HepG2 (cell line): ENCODE data around the gene ANKHD1. TPM values are rescaled to one million over a fixed set of nuclear protein-coding genes. Genes with fewer than 3 reads are reported as not detected.

Source experiments
- ATAC-seq: fragments of 200-7000 bp; cut with Tn5 transposase; 3 replicates; pipeline ENCODE4 v1.9.1; 2020; ENCODE audit warnings: mild to moderate bottlenecking, moderate library complexity
- BruUV-seq: library from RNA; stranded (reverse); fragments of 400-500 nt; replicated peaks from 2 replicates; lab custom pipeline; 2021; lab: Mats Ljungman, UMichigan
- CTCF ChIA-PET: fragments of 300-600 bp; formaldehyde crosslinking; extraction: SDS; loops from one replicate; lab custom pipeline; 2021; ENCODE audit warnings: low total read pairs, inconsistent platforms, low intra/inter-chr PET ratio; lab: Yijun Ruan, JAX
- POLR2A ChIA-PET: fragments of 350-600 bp; sonication (Branson Sonifier 250); formaldehyde crosslinking; loops from one replicate; lab custom pipeline; 2020; ENCODE audit warnings: antibody characterized with exemption, inconsistent platforms; lab: Yijun Ruan, JAX
- DNase-seq: peaks from one replicate; pipeline ENCODE4 v3.0.0-alpha.2; 2015; ENCODE audit warnings: low spot score
- FAIRE-seq: peaks from 3 replicates; lab custom pipeline; 2011; peaks lifted over from hg19 to GRCh38; lab: Jason Lieb, UNC
- H2AFZ ChIP-seq: one replicate; pipeline ENCODE4 v1.6.1; 2011; ENCODE audit warnings: low read length, inconsistent platforms
- H3K27ac ChIP-seq: fragments of 300-600 bp; 3 replicates; pipeline ENCODE4 v1.8.0; 2011; ENCODE audit warnings: mixed run types, mild to moderate bottlenecking, mixed read lengths, low read length, inconsistent platforms; ENCODE audit not compliant: insufficient read depth; ENCODE audit errors: extremely low read length
- H3K27me3 ChIP-seq, 2 experiments: fragments of 200-600 bp in 1 of 2; 2 replicates in 1 of 2; 3 replicates in 1 of 2; pipeline versions ENCODE4 v1.6.0 to v1.8.0; 2011; ENCODE audit warnings: low read length in 2 of 2, mild to moderate bottlenecking in 2 of 2, moderate library complexity in 2 of 2, inconsistent platforms in 1 of 2; ENCODE audit not compliant: insufficient read depth in 2 of 2, control insufficient read depth in 1 of 2
- H3K36me3 ChIP-seq, 2 experiments: fragments of 200-600 bp in 1 of 2; replicated peaks in 1 of 2; 2 replicates in 1 of 2; 3 replicates in 1 of 2; pipeline versions ENCODE4 v1.5.1 to v1.8.0; 2011; ENCODE audit warnings: low read length in 2 of 2, inconsistent platforms in 1 of 2; ENCODE audit not compliant: insufficient read depth in 2 of 2, control insufficient read depth in 1 of 2
- H3K4me1 ChIP-seq: 2 replicates; pipeline ENCODE4 v1.5.1; 2012; ENCODE audit warnings: low read length, inconsistent platforms; ENCODE audit not compliant: insufficient read depth
- H3K4me2 ChIP-seq: 2 replicates; pipeline ENCODE4 v1.6.0; 2011; ENCODE audit warnings: low read depth, low read length, inconsistent platforms
- H3K4me3 ChIP-seq, 3 experiments: fragments of 200-600 bp in 1 of 3; sonication (generic), shearing (Covaris generic) in 1 of 3; replicated peaks in 1 of 3; 2 replicates each; pipeline ENCODE4 v1.5.1; 2011 to 2016; ENCODE audit warnings: low read length in 3 of 3, inconsistent platforms in 2 of 3, low read depth in 2 of 3, mild to moderate bottlenecking in 2 of 3, control low read depth in 1 of 3, mixed read lengths in 1 of 3; ENCODE audit not compliant: insufficient read depth in 1 of 3
- H3K79me2 ChIP-seq: one replicate; pipeline ENCODE4 v1.6.1; 2011; ENCODE audit warnings: low read length, inconsistent platforms; ENCODE audit not compliant: insufficient read depth
- H3K9ac ChIP-seq: 2 replicates; pipeline ENCODE4 v1.6.0; 2011; ENCODE audit warnings: mild to moderate bottlenecking, low read depth, low read length, inconsistent platforms; ENCODE audit not compliant: insufficient read depth
- H3K9me3 ChIP-seq: 2 replicates; pipeline ENCODE4 v1.5.1; 2012; ENCODE audit warnings: mild to moderate bottlenecking, low read length
- H4K20me1 ChIP-seq: 2 replicates; pipeline ENCODE4 v1.6.0; 2011; ENCODE audit warnings: inconsistent platforms, mild to moderate bottlenecking, low read length, moderate library complexity; ENCODE audit not compliant: insufficient read depth
- ARNTL ChIP-seq: sonication (generic); formaldehyde crosslinking; IDR thresholded peaks from 2 replicates; pipeline ENCODE4 v1.4.0; 2020; ENCODE audit warnings: mild to moderate bottlenecking, missing genetic modification reagents
- CAMTA2 ChIP-seq: sonication (generic); formaldehyde crosslinking; IDR thresholded peaks from 2 replicates; pipeline ENCODE4 v1.4.0; 2020; ENCODE audit warnings: mild to moderate bottlenecking, missing genetic modification reagents, borderline replicate concordance
- EED ChIP-seq: sonication (generic); formaldehyde crosslinking; IDR thresholded peaks from 2 replicates; pipeline ENCODE4 v1.5.0; 2020; ENCODE audit warnings: mild to moderate bottlenecking, missing genetic modification reagents
- GATA4 ChIP-seq: sonication (generic); IDR thresholded peaks from 2 replicates; pipeline ENCODE4 v1.6.1; 2016; ENCODE audit warnings: antibody characterized with exemption, low read depth, borderline replicate concordance
- HDAC6 ChIP-seq: fragments of 200-600 bp; sonication (generic); IDR thresholded peaks from 2 replicates; pipeline ENCODE4 v1.7.0; 2017; ENCODE audit warnings: mild to moderate bottlenecking, antibody characterized with exemption, low read length, low read depth
- KDM3A ChIP-seq: IDR thresholded peaks from 2 replicates; pipeline ENCODE4 v1.6.1; 2018; ENCODE audit warnings: low read depth, missing compliant biosample characterization
- MTA3 ChIP-seq: sonication (generic); formaldehyde crosslinking; IDR thresholded peaks from 2 replicates; pipeline ENCODE4 v1.4.0; 2020; ENCODE audit warnings: missing genetic modification reagents
- PHF20 ChIP-seq: sonication (generic); formaldehyde crosslinking; IDR thresholded peaks from 2 replicates; pipeline ENCODE4 v1.5.0; 2020; ENCODE audit warnings: mild to moderate bottlenecking, missing genetic modification reagents
- YY1 ChIP-seq: IDR thresholded peaks from 2 replicates; pipeline ENCODE4 v1.6.1; 2011; ENCODE audit warnings: low read length, low read depth, moderate library complexity, mild to moderate bottlenecking; ENCODE audit not compliant: insufficient read depth, insufficient replicate concordance
- ZMYM4 ChIP-seq: sonication (generic); formaldehyde crosslinking; IDR thresholded peaks from 2 replicates; pipeline ENCODE4 v1.8.1; 2023; ENCODE audit warnings: mild to moderate bottlenecking, missing genetic modification reagents
- ZNF124 ChIP-seq: sonication (generic); formaldehyde crosslinking; IDR thresholded peaks from 2 replicates; pipeline ENCODE4 v1.4.0; 2020; ENCODE audit warnings: missing genetic modification reagents
- ZNF160 ChIP-seq: sonication (generic); formaldehyde crosslinking; IDR thresholded peaks from 2 replicates; pipeline ENCODE4 v1.8.0; 2022; ENCODE audit warnings: mild to moderate bottlenecking, inconsistent platforms, missing genetic modification reagents
- ZNF350 ChIP-seq: sonication (generic); formaldehyde crosslinking; IDR thresholded peaks from 2 replicates; pipeline ENCODE4 v1.4.0; 2020; ENCODE audit warnings: mild to moderate bottlenecking, low read depth, missing genetic modification reagents, borderline replicate concordance
- ZNF501 ChIP-seq: sonication (generic); formaldehyde crosslinking; IDR thresholded peaks from 2 replicates; pipeline ENCODE4 v1.5.1; 2020; ENCODE audit warnings: mild to moderate bottlenecking, moderate library complexity, missing genetic modification reagents
- ZNF619 ChIP-seq: sonication (generic); formaldehyde crosslinking; IDR thresholded peaks from 2 replicates; pipeline ENCODE4 v1.4.0; 2020; ENCODE audit warnings: mild to moderate bottlenecking, missing genetic modification reagents
- ZNF710 ChIP-seq: sonication (generic); formaldehyde crosslinking; IDR thresholded peaks from 2 replicates; pipeline ENCODE4 v1.5.0; 2020; ENCODE audit warnings: mild to moderate bottlenecking, missing genetic modification reagents, borderline replicate concordance
- ZNF788 ChIP-seq: sonication (generic); formaldehyde crosslinking; IDR thresholded peaks from 2 replicates; pipeline ENCODE4 v1.5.0; 2020; ENCODE audit warnings: mild to moderate bottlenecking, missing genetic modification reagents, borderline replicate concordance
- ZSCAN22 ChIP-seq: sonication (generic); formaldehyde crosslinking; IDR thresholded peaks from 2 replicates; pipeline ENCODE4 v1.4.0; 2020; ENCODE audit warnings: mild to moderate bottlenecking, missing genetic modification reagents
- WGBS: methylation state at CpG from one replicate; pipeline ENCODE4 v1.1.6; 2017; ENCODE audit warnings: low lambda C conversion rate; 5-methylcytosine and 5-hydroxymethylcytosine counted together
- in situ Hi-C: cut with HindIII; loops from 2 replicates; pipeline ENCODE4 v1.10.0; 2017; ENCODE audit warnings: low pct_unique_long_range_greater_than_20kb; ENCODE audit not compliant: extremely low pct_ligation_motif_present
- intact Hi-C: fragments of 100-400 bp; cut with micrococcal nuclease; formaldehyde crosslinking; loops from one replicate; pipeline ENCODE4 v1.10.0; 2022; ENCODE audit not compliant: unreplicated experiment
- polyA plus RNA-seq, 8 experiments: library from polyadenylated mRNA; depleted of rRNA in 3 of 8; stranded (reverse) in 7 of 8; unstranded in 1 of 8; fragments of >200 nt; fragmentation: Illumina TruSeq in 4 of 8; extraction: Trizol in 4 of 8; gene quantifications; 2 replicates each; pipeline versions ENCODE4 v1.2.1 to v1.2.3, GENCODE V29; 2011 to 2016; ENCODE audit warnings: low read depth in 4 of 8, missing spikeins in 1 of 8, mixed read lengths in 1 of 8; ENCODE audit not compliant: insufficient read depth in 1 of 8
- total RNA-seq, 5 experiments: library from RNA; depleted of rRNA; stranded (reverse); fragments of >200 nt; fragmentation: Illumina TruSeq; extraction: Trizol; gene quantifications; 2 replicates each; pipeline ENCODE4 v1.2.3, GENCODE V29; 2016; ENCODE audit warnings: low read depth in 1 of 5
- TF ChIP-seq, protein P1 (sequence below): conservative IDR thresholded peaks from 2 replicates; pipeline ENCODE4 v1.6.1; 2018; ENCODE audit warnings: missing genetic modification reagents
- TF ChIP-seq, protein P2 (sequence below): IDR thresholded peaks from 2 replicates; pipeline ENCODE4 v1.6.1; 2018; ENCODE audit warnings: missing genetic modification reagents, mild to moderate bottlenecking, missing compliant biosample characterization

The ANKHD1 gene
- total and polyA plus RNA-seq, 2 of the 13 experiments (the other 11 are each of a cell fraction or from before 2014, with no cell fraction given), result 69.9 to 82.0 TPM

DNA sequence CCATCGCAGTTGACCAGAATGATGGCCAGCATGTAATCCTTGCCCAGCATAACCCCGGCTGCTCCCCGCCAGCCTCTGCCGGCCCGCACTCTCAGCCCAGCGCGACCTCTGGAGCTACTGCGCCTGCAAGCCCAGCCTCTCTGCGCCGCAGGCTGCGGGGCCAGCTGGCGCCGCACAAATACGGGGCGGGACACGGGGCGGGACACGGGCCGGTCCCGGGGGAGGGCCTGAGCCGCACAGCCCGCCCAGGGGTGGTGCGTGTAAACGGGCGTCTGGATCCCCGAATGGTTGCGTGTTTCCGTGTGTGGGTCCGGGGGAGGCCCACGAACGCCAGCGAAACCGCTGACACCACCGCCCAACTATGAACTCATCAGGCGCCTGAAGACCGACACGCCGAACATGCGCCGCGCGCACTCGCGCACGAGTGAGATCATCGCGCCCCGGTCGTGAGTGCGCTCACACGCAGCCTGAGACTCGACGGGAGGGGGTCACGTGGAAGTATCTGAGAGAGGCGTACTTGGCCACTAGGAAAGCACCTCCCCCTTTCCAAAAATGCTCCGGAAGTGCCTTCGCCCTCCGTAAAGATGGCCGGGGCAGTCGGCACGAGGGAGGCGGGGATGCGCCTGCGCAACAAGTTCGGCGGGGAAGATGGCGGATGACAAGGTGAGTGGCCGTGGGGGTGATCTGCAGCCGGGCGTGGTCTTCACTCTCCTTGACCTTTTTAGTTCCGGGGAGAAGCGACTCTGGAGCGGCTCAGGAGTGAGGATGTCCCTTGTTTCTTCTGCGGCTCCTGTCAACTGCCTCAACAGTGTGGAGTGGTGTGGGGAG, 162.8 kb downstream of the ANKHD1 start, which contains the start of the genes APBB3 and SLC35A4:
Gene APBB3 (minus strand): TSS at position 403 of the 828 bp plus-strand sequence. CDS start 353 bp downstream, at position 50.
Gene SLC35A4 (plus strand): TSS at position 633 of the 828 bp plus-strand sequence. CDS start 2,342 bp downstream, outside the sequence.
- Histone ChIP-seq H3K36me3 (no peaks in the 10 kb centered on the region), H2AFZ (peak within 1 kb of the TSS; percentile 48), H3K79me2 (no peaks in the 10 kb centered on the region), H3K27me3 (peaks cover 0 to 5% of the 10 kb centered on the region in 2 experiments; a peak in 1 of 5 replicates), H3K9me3 (no peaks in the 10 kb centered on the region), H3K27ac (no peak within 1 kb of the TSS), H4K20me1 (no peaks in the 10 kb centered on the region), H3K9ac (peak within 1 kb of the TSS; percentile 54; the same call in 1 of the 2 replicates), H3K4me3 (peak within 1 kb of the TSS; percentile 43 to 70 (median 46)), H3K4me2 (peak within 1 kb of the TSS; percentile 90), H3K4me1 (peaks cover 18% of the 10 kb centered on the region)
- intact Hi-C loops (no loop called here), in situ Hi-C loops (loop anchor here (5.0 to 10.0 kb wide), 2 partner anchors 68 to 160 kb away; partner anchors contain the start of gene CD14)
- 41% methylated on average over 44 of the region's 74 CpGs for WGBS
- ChIA-PET POLR2A (interaction anchor here (0.9 to 1.5 kb wide), 4 partner anchors 17 to 161 kb away, joined by 3 to 11 read pairs (median 6); partner anchors contain the start of genes EIF4EBP3, IK and NDUFA2), CTCF (no interaction called here)
- ATAC-seq (peak; percentile 88), DNase-seq (peak; percentile 27), FAIRE-seq (no peak)
- no TSS peak for BruUV-seq
- TF ChIP-seq ZNF788 (CRISPR knock-in tag) (no peak), GATA4 (no peak), MTA3 (CRISPR knock-in tag) (no peak), EED (peak; percentile 21; the same call in 1 of the 2 replicates), ZMYM4 (peak; percentile 31; the same call in 1 of the 2 replicates), YY1 (peak; percentile 34), ZNF160 (CRISPR knock-in tag) (no peak), KDM3A (peak; percentile 37; the same call in 1 of the 2 replicates), ARNTL (no peak), HDAC6 (no peak), ZNF619 (CRISPR knock-in tag) (no peak), ZNF710 (CRISPR knock-in tag) (0 out of 2 replicates have a peak, but pooled peaks have one; percentile 23), PHF20 (CRISPR knock-in tag) (no peak), ZNF501 (CRISPR knock-in tag) (peak; percentile 49; the same call in 1 of the 2 replicates), ZNF350 (CRISPR knock-in tag) (peak; percentile 20; the same call in 1 of the 2 replicates), CAMTA2 (CRISPR knock-in tag) (no peak), ZSCAN22 (no peak), ZNF124 (CRISPR knock-in tag) (no peak)
- TF ChIP-seq, protein P1, sequence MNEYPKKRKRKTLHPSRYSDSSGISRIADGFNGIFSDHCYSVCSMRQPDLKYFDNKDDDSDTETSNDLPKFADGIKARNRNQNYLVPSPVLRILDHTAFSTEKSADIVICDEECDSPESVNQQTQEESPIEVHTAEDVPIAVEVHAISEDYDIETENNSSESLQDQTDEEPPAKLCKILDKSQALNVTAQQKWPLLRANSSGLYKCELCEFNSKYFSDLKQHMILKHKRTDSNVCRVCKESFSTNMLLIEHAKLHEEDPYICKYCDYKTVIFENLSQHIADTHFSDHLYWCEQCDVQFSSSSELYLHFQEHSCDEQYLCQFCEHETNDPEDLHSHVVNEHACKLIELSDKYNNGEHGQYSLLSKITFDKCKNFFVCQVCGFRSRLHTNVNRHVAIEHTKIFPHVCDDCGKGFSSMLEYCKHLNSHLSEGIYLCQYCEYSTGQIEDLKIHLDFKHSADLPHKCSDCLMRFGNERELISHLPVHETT (CRISPR knock-in tag), result no peak
- TF ChIP-seq, protein P2, sequence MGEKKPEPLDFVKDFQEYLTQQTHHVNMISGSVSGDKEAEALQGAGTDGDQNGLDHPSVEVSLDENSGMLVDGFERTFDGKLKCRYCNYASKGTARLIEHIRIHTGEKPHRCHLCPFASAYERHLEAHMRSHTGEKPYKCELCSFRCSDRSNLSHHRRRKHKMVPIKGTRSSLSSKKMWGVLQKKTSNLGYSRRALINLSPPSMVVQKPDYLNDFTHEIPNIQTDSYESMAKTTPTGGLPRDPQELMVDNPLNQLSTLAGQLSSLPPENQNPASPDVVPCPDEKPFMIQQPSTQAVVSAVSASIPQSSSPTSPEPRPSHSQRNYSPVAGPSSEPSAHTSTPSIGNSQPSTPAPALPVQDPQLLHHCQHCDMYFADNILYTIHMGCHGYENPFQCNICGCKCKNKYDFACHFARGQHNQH (CRISPR knock-in tag), result no peak
